Measurements from ENCODE around the gene REV3L. TPM values are rescaled to one million over a fixed set of nuclear protein-coding genes. Genes with fewer than 3 reads are reported as not detected.
A peak's percentile ranks its signal among the peaks of the same experiment; 100 is the strongest.
"Not testable (repeated sequence)": the region's sequence is repeated elsewhere in the genome, so short reads cannot be mapped to it uniquely, and the experiment has no call there.

The REV3L gene
- total and polyA plus RNA-seq, 5 donors = 8.2 to 30.1 (median 26.7) TPM

DNA sequence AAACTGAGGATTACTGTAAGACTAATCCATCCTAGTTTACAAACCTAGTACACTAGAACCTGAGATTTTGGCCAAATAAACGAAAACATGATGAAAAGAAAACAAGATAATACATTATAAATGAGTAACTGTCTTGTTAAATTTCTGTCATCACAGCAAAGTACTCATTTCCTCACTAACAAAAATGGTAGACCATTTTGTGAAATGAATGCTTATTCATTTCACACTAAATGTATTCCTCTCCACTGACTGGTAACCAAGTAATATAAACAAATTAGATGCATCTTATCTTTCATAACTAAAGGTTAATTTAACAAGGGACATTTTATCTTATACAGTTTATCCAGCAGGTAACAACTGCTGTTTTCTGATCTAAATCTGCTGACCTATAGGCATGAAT is 143.7 kb downstream of the REV3L start:
- WGBS = 81% methylated on average over 1 of the region's 1 CpG
- H3K27ac ChIP-seq (ENCODE audit: low read length) = no peak overlapping the region
- H3K27me3 ChIP-seq (ENCODE audit: control insufficient read depth, insufficient read depth) = no peaks in the 10 kb centered on the region
- no peaks in the 10 kb centered on the region for H3K9me3 ChIP-seq (ENCODE audit: control insufficient read depth, low read length)
- no peaks in the 10 kb centered on the region for H3K4me1 ChIP-seq (ENCODE audit: control insufficient read depth, insufficient read depth, low read length)
- intact Hi-C loops (cut with DNase I) = no loop called here
- ATAC-seq (no peak), DNase-seq (no peak)
- no peak overlapping the region for H3K4me3 ChIP-seq (ENCODE audit: low read length)

DNA sequence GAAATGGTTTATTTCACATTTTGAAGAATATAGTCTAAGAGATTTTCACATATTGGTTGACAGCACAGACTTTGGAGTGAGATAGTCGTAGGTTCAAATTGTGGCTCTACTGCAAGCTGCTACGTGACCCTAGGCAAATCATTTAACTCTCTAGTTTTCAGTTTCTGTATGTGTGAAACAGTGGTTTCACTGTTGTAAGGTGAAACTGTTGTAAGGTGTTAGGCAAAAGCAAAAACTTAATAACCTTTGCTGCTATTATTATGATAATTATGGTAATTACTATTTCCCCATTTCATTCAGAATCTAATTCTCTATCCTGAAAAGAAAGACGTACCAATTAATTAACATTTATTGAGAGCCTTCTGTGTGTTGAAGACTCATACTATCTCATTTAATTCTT is 144.2 kb downstream of the REV3L start:
- Histone ChIP-seq H3K4me3 (ENCODE audit: low read length) (no peak overlapping the region), H3K27me3 (ENCODE audit: control insufficient read depth, insufficient read depth) (no peaks in the 10 kb centered on the region), H3K27ac (ENCODE audit: low read length) (no peak overlapping the region), H3K9me3 (ENCODE audit: control insufficient read depth, low read length) (no peaks in the 10 kb centered on the region), H3K4me1 (ENCODE audit: control insufficient read depth, insufficient read depth, low read length) (no peaks in the 10 kb centered on the region)
- WGBS = 88% methylated on average over 3 of the region's 3 CpGs
- intact Hi-C loops (cut with DNase I) = no loop called here
- DNase-seq = no peak
- ATAC-seq = no peak

DNA sequence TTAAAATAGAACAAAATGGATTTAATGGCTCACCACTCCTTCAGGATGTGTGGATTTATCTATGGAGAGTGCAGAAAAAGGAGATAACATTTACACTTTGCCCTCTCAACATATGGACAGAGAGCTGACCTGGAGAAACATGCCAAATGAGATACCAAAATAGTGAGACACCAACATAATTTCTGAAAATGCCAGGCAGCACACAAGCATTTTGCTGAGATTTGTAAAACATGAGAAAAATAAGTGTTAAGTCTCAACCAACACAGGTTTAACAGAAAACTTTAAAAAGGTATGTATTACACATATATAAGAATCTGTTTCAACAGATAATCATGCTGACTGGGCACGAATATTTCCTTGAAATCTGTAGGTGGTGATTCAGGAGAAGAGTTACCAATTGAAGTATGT is 145.2 kb downstream of the REV3L start:
- no peaks in the 10 kb centered on the region for H3K9me3 ChIP-seq (ENCODE audit: control insufficient read depth, low read length)
- no peaks in the 10 kb centered on the region for H3K4me1 ChIP-seq (ENCODE audit: control insufficient read depth, insufficient read depth, low read length)
- H3K4me3 ChIP-seq (ENCODE audit: low read length) = no peak overlapping the region
- 88% methylated on average over 1 of the region's 1 CpG for WGBS
- H3K27ac ChIP-seq (ENCODE audit: low read length) = no peak overlapping the region
- H3K27me3 ChIP-seq (ENCODE audit: control insufficient read depth, insufficient read depth) = no peaks in the 10 kb centered on the region
- DNase-seq = no peak
- ATAC-seq = no peak
- intact Hi-C loops (cut with DNase I) = no loop called here

- WGBS = 97% methylated on average over 3 of the region's 3 CpGs
- intact Hi-C loops (cut with DNase I) = no loop called here
- ATAC-seq (no peak), DNase-seq (no peak)
- Histone ChIP-seq H3K4me3 (ENCODE audit: low read length) (no peak overlapping the region), H3K4me1 (ENCODE audit: control insufficient read depth, insufficient read depth, low read length) (no peaks in the 10 kb centered on the region), H3K9me3 (ENCODE audit: control insufficient read depth, low read length) (no peaks in the 10 kb centered on the region), H3K27me3 (ENCODE audit: control insufficient read depth, insufficient read depth) (no peaks in the 10 kb centered on the region), H3K27ac (ENCODE audit: low read length) (no peak overlapping the region)
Measured at GRCh38 chr6:111329882-111330633, 153.0 kb downstream of the REV3L start.

GRCh38 chr6:111326563-111326962 is 156.5 kb downstream of the REV3L start:
- Histone ChIP-seq H3K9me3 (ENCODE audit: control insufficient read depth, low read length) (no peaks in the 10 kb centered on the region), H3K27me3 (ENCODE audit: control insufficient read depth, insufficient read depth) (no peaks in the 10 kb centered on the region), H3K4me1 (ENCODE audit: control insufficient read depth, insufficient read depth, low read length) (no peaks in the 10 kb centered on the region), H3K4me3 (ENCODE audit: low read length) (no peak overlapping the region), H3K27ac (ENCODE audit: low read length) (no peak overlapping the region)
- intact Hi-C loops (cut with DNase I) = no loop called here
- ATAC-seq (no peak), DNase-seq (no peak)
- WGBS = 98% methylated on average over 3 of the region's 3 CpGs

- ATAC-seq = no peak
- intact Hi-C loops (cut with DNase I) = no loop called here
- no peaks in the 10 kb centered on the region for H3K9me3 ChIP-seq (ENCODE audit: control insufficient read depth, low read length)
- 91% methylated on average over 2 of the region's 2 CpGs for WGBS
- H3K4me3 ChIP-seq (ENCODE audit: low read length) = no peak overlapping the region
- no peak overlapping the region for H3K27ac ChIP-seq (ENCODE audit: low read length)
- no peaks in the 10 kb centered on the region for H3K27me3 ChIP-seq (ENCODE audit: control insufficient read depth, insufficient read depth)
- no peaks in the 10 kb centered on the region for H3K4me1 ChIP-seq (ENCODE audit: control insufficient read depth, insufficient read depth, low read length)
- no peak for DNase-seq
Measured at GRCh38 chr6:111322145-111322544, 160.9 kb downstream of the REV3L start.

GRCh38 chr6:111307950-111308349 is 175.1 kb downstream of the REV3L start:
- 98% methylated on average over 4 of the region's 4 CpGs for WGBS
- H3K4me1 ChIP-seq (ENCODE audit: control insufficient read depth, insufficient read depth, low read length); H3K27ac ChIP-seq (ENCODE audit: low read length); H3K27me3 ChIP-seq (ENCODE audit: control insufficient read depth, insufficient read depth); ATAC-seq; DNase-seq; H3K9me3 ChIP-seq (ENCODE audit: control insufficient read depth, low read length); intact Hi-C loops (cut with DNase I); H3K4me3 ChIP-seq (ENCODE audit: low read length): not testable (repeated sequence)

DNA sequence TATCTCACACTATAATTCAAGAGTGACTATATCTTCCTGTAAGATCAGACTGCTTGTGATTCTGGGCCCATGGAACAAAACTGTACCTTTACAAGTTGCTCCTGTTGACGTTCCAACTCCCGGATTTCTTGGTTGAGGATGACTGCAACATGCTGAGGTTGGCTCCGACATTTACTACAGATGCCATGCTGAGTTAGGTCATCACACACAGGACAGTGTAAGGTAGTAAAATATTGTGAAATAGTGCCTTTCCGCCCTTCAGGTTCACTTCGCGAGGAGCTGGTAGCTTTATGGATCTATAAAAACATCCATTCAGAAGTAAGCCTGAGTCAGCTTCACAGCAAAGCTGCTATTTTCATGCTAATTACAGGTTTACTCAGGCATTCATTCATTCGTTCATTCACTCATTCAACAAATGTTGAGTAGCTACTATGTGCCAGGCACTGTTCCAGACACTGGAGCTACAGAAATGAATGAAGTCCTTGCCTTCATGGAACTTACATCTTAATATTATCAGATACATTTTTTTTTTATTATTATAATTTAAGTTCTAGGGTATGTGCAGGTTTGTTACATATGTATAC is 175.7 kb downstream of the REV3L start:
- intact Hi-C loops (cut with DNase I) = no loop called here
- ATAC-seq = no peak
- Histone ChIP-seq H3K4me1 (ENCODE audit: control insufficient read depth, insufficient read depth, low read length) (no peaks in the 10 kb centered on the region), H3K4me3 (ENCODE audit: low read length) (no peak overlapping the region), H3K9me3 (ENCODE audit: control insufficient read depth, low read length) (no peaks in the 10 kb centered on the region), H3K27ac (ENCODE audit: low read length) (no peak overlapping the region), H3K27me3 (ENCODE audit: control insufficient read depth, insufficient read depth) (no peaks in the 10 kb centered on the region)
- WGBS = 93% methylated on average over 7 of the region's 7 CpGs
- DNase-seq = no peak

GRCh38 chr6:111306104-111306888 is 176.7 kb downstream of the REV3L start:
- no peaks in the 10 kb centered on the region for H3K4me1 ChIP-seq (ENCODE audit: control insufficient read depth, insufficient read depth, low read length)
- no peak overlapping the region for H3K4me3 ChIP-seq (ENCODE audit: low read length)
- no peak for ATAC-seq
- no peak for DNase-seq
- 94% methylated on average over 8 of the region's 8 CpGs for WGBS
- no peaks in the 10 kb centered on the region for H3K9me3 ChIP-seq (ENCODE audit: control insufficient read depth, low read length)
- H3K27me3 ChIP-seq (ENCODE audit: control insufficient read depth, insufficient read depth) = no peaks in the 10 kb centered on the region
- intact Hi-C loops (cut with DNase I) = no loop called here
- H3K27ac ChIP-seq (ENCODE audit: low read length) = no peak overlapping the region

GRCh38 chr6:111301946-111302345 is 181.1 kb downstream of the REV3L start:
- Histone ChIP-seq H3K4me3 (ENCODE audit: low read length) (no peak overlapping the region), H3K27ac (ENCODE audit: low read length) (no peak overlapping the region), H3K4me1 (ENCODE audit: control insufficient read depth, insufficient read depth, low read length) (no peaks in the 10 kb centered on the region), H3K9me3 (ENCODE audit: control insufficient read depth, low read length) (no peaks in the 10 kb centered on the region), H3K27me3 (ENCODE audit: control insufficient read depth, insufficient read depth) (no peaks in the 10 kb centered on the region)
- DNase-seq (no peak), ATAC-seq (peak in 1 of 2 donors; percentile 51)
- WGBS = 69% methylated on average over 2 of the region's 2 CpGs
- intact Hi-C loops (cut with DNase I) = no loop called here

Measured in right cardiac atrium (tissue), 5 donors.